HEK293 (cell line): ENCODE measurements around the gene GSC.

Experiments used
- CTCF ChIA-PET: fragments of 350-600 bp; formaldehyde crosslinking; extraction: SDS; loops from one replicate; lab custom pipeline; 2021; ENCODE audit warnings: antibody characterized with exemption; lab: Yijun Ruan, JAX
- POLR2A ChIA-PET: fragments of 300-600 bp; formaldehyde crosslinking; extraction: SDS; loops from one replicate; lab custom pipeline; 2020; ENCODE audit warnings: antibody characterized with exemption, inconsistent platforms; lab: Yijun Ruan, JAX
- H3K27ac ChIP-seq: fragments of 200-500 bp; sonication (Bioruptor generic); 2 replicates; pipeline ENCODE4 v1.5.1; 2014; ENCODE audit warnings: low read depth, low read length, control low read depth, inconsistent platforms; ENCODE audit errors: extremely low read depth
- H3K36me3 ChIP-seq, 2 experiments: fragments of 200-500 bp in 1 of 2; sonication (Bioruptor generic) in 1 of 2; 1 replicate in 1 of 2; 2 replicates in 1 of 2; pipeline ENCODE4 v1.5.1; 2014 to 2017; ENCODE audit warnings: inconsistent platforms in 2 of 2, low read length in 2 of 2; ENCODE audit not compliant: control insufficient read depth in 2 of 2, insufficient read depth in 1 of 2
- H3K4me1 ChIP-seq: fragments of 200-500 bp; sonication (Bioruptor generic); 2 replicates; pipeline ENCODE4 v1.5.1; 2014; ENCODE audit warnings: mild to moderate bottlenecking, low read length, inconsistent platforms; ENCODE audit not compliant: control insufficient read depth, insufficient read depth
- H3K4me3 ChIP-seq: 2 replicates; pipeline ENCODE4 v1.5.1; 2011; ENCODE audit warnings: low read depth, mild to moderate bottlenecking, control low read depth, low read length, moderate library complexity
- H3K9me3 ChIP-seq: fragments of 200-500 bp; sonication (Bioruptor generic); 2 replicates; pipeline ENCODE4 v1.5.1; 2014; ENCODE audit warnings: low read depth, low read length, inconsistent platforms; ENCODE audit not compliant: control insufficient read depth, insufficient read depth
- GLIS1 ChIP-seq: fragments of 450-650 bp; formaldehyde crosslinking; IDR thresholded peaks from 2 replicates; pipeline ENCODE4 v1.5.1; 2016; ENCODE audit warnings: missing biosample characterization, missing genetic modification characterization
- SETDB1 ChIP-seq: IDR thresholded peaks from one replicate; pipeline ENCODE4 v1.6.1; 2017; ENCODE audit warnings: mild to moderate bottlenecking, low read length, moderate library complexity, mixed read lengths; ENCODE audit not compliant: insufficient read length
- TCF7L2 ChIP-seq: IDR thresholded peaks from 2 replicates; pipeline ENCODE4 v1.6.1; 2011; ENCODE audit warnings: low read depth, mild to moderate bottlenecking, inconsistent platforms, low read length, moderate library complexity, borderline replicate concordance
- ZBTB17 ChIP-seq: fragments of 450-650 bp; formaldehyde crosslinking; IDR thresholded peaks from 2 replicates; pipeline ENCODE4 v1.5.1; 2016; ENCODE audit warnings: missing biosample characterization, missing genetic modification characterization
- ZFHX2 ChIP-seq: fragments of 450-650 bp; formaldehyde crosslinking; conservative IDR thresholded peaks from 2 replicates; pipeline ENCODE4 v1.5.1; 2016; ENCODE audit warnings: missing biosample characterization, missing genetic modification characterization
- ZNF2 ChIP-seq: fragments of 450-650 bp; formaldehyde crosslinking; IDR thresholded peaks from 2 replicates; pipeline ENCODE4 v1.5.1; 2016; ENCODE audit warnings: missing biosample characterization, missing genetic modification characterization
- ZNF423 ChIP-seq: fragments of 450-650 bp; formaldehyde crosslinking; IDR thresholded peaks from 2 replicates; pipeline ENCODE4 v1.5.1; 2016; ENCODE audit warnings: missing biosample characterization, missing genetic modification characterization
- ZNF501 ChIP-seq: fragments of 450-650 bp; formaldehyde crosslinking; IDR thresholded peaks from 2 replicates; pipeline ENCODE4 v1.5.1; 2016; ENCODE audit warnings: missing biosample characterization, missing genetic modification characterization
- ZNF561 ChIP-seq: fragments of 450-650 bp; IDR thresholded peaks from 2 replicates; pipeline ENCODE4 v1.5.1; 2018; ENCODE audit warnings: missing biosample characterization, missing genetic modification characterization, borderline replicate concordance
- ZXDB ChIP-seq: fragments of 450-650 bp; formaldehyde crosslinking; IDR thresholded peaks from 2 replicates; pipeline ENCODE4 v1.5.1; 2016; ENCODE audit warnings: missing biosample characterization, missing genetic modification characterization
- TF ChIP-seq, protein P1 (sequence below): fragments of 450-650 bp; formaldehyde crosslinking; IDR thresholded peaks from 2 replicates; pipeline ENCODE4 v1.5.1; 2016; ENCODE audit warnings: missing biosample characterization, missing genetic modification characterization, borderline replicate concordance
- TF ChIP-seq, protein P2 (sequence below): fragments of 450-650 bp; formaldehyde crosslinking; IDR thresholded peaks from 2 replicates; pipeline ENCODE4 v1.5.1; 2016; ENCODE audit warnings: missing biosample characterization, missing genetic modification characterization
- TF ChIP-seq, protein P3 (sequence below): sonication (generic); formaldehyde crosslinking; IDR thresholded peaks from 2 replicates; pipeline ENCODE4 v1.8.1; 2022; ENCODE audit warnings: mild to moderate bottlenecking, moderate library complexity, missing genetic modification reagents

Gene GSC

DNA sequence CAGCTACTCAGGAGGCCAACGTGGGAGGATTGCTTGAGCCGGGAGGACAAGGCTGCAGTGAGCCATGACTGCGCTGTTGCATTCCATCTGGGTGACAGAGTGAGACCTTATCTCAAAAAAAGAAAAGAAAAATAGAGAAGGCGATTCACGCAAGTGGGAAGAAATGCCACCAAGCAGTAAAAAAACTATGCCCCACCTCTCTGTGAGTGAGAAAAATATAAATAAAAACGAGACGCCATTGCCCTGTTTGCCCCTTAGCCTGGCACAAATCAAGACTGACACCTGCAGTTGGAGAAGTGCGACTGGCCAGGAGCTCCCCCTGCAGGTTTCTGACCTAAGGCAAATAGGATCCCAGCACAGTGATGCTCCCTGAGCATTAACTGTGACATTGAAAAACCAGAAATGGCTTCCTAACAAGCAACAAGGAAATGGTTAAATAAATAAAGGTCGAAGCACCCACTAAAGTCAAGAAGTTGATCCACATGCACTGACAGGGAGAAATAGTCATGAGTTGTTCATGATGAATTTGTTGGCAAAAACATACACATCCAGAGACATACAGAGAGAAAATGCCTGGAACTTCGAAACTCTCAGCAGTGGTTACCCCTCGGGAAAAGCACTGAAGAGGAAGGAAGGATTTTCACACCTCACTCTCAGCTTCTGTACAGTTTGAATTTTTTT is 21.1 kb downstream of the GSC start (continued):
- 0 out of 2 replicates have a peak, but pooled peaks have one; percentile 25 for TF ChIP-seq ZFHX2 (tag by site-specific recombination)
- no peak for TF ChIP-seq ZNF501 (tag by site-specific recombination)
- no peak for TF ChIP-seq TCF7L2
- TF ChIP-seq ZNF2 (tag by site-specific recombination) = 0 out of 2 replicates have a peak, but pooled peaks have one; percentile 58
- TF ChIP-seq, protein P1, sequence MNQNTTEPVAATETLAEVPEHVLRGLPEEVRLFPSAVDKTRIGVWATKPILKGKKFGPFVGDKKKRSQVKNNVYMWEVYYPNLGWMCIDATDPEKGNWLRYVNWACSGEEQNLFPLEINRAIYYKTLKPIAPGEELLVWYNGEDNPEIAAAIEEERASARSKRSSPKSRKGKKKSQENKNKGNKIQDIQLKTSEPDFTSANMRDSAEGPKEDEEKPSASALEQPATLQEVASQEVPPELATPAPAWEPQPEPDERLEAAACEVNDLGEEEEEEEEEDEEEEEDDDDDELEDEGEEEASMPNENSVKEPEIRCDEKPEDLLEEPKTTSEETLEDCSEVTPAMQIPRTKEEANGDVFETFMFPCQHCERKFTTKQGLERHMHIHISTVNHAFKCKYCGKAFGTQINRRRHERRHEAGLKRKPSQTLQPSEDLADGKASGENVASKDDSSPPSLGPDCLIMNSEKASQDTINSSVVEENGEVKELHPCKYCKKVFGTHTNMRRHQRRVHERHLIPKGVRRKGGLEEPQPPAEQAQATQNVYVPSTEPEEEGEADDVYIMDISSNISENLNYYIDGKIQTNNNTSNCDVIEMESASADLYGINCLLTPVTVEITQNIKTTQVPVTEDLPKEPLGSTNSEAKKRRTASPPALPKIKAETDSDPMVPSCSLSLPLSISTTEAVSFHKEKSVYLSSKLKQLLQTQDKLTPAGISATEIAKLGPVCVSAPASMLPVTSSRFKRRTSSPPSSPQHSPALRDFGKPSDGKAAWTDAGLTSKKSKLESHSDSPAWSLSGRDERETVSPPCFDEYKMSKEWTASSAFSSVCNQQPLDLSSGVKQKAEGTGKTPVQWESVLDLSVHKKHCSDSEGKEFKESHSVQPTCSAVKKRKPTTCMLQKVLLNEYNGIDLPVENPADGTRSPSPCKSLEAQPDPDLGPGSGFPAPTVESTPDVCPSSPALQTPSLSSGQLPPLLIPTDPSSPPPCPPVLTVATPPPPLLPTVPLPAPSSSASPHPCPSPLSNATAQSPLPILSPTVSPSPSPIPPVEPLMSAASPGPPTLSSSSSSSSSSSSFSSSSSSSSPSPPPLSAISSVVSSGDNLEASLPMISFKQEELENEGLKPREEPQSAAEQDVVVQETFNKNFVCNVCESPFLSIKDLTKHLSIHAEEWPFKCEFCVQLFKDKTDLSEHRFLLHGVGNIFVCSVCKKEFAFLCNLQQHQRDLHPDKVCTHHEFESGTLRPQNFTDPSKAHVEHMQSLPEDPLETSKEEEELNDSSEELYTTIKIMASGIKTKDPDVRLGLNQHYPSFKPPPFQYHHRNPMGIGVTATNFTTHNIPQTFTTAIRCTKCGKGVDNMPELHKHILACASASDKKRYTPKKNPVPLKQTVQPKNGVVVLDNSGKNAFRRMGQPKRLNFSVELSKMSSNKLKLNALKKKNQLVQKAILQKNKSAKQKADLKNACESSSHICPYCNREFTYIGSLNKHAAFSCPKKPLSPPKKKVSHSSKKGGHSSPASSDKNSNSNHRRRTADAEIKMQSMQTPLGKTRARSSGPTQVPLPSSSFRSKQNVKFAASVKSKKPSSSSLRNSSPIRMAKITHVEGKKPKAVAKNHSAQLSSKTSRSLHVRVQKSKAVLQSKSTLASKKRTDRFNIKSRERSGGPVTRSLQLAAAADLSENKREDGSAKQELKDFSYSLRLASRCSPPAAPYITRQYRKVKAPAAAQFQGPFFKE (tag by site-specific recombination) = no peak
- no peak for TF ChIP-seq SETDB1
- peak; percentile 24; the same call in 1 of the 2 replicates for TF ChIP-seq ZXDB (tag by site-specific recombination)
- TF ChIP-seq, protein P2, sequence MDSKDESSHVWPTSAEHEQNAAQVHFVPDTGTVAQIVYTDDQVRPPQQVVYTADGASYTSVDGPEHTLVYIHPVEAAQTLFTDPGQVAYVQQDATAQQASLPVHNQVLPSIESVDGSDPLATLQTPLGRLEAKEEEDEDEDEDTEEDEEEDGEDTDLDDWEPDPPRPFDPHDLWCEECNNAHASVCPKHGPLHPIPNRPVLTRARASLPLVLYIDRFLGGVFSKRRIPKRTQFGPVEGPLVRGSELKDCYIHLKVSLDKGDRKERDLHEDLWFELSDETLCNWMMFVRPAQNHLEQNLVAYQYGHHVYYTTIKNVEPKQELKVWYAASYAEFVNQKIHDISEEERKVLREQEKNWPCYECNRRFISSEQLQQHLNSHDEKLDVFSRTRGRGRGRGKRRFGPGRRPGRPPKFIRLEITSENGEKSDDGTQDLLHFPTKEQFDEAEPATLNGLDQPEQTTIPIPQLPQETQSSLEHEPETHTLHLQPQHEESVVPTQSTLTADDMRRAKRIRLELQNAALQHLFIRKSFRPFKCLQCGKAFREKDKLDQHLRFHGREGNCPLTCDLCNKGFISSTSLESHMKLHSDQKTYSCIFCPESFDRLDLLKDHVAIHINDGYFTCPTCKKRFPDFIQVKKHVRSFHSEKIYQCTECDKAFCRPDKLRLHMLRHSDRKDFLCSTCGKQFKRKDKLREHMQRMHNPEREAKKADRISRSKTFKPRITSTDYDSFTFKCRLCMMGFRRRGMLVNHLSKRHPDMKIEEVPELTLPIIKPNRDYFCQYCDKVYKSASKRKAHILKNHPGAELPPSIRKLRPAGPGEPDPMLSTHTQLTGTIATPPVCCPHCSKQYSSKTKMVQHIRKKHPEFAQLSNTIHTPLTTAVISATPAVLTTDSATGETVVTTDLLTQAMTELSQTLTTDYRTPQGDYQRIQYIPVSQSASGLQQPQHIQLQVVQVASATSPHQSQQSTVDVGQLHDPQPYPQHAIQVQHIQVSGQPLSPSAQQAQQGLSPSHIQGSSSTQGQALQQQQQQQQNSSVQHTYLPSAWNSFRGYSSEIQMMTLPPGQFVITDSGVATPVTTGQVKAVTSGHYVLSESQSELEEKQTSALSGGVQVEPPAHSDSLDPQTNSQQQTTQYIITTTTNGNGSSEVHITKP (tag by site-specific recombination) = 0 out of 2 replicates have a peak, but pooled peaks have one; percentile 11
- TF ChIP-seq GLIS1 (tag by site-specific recombination) = peak; percentile 32; the same call in 1 of the 2 replicates
- peak; percentile 45 for TF ChIP-seq ZBTB17 (tag by site-specific recombination)
- TF ChIP-seq, protein P3, sequence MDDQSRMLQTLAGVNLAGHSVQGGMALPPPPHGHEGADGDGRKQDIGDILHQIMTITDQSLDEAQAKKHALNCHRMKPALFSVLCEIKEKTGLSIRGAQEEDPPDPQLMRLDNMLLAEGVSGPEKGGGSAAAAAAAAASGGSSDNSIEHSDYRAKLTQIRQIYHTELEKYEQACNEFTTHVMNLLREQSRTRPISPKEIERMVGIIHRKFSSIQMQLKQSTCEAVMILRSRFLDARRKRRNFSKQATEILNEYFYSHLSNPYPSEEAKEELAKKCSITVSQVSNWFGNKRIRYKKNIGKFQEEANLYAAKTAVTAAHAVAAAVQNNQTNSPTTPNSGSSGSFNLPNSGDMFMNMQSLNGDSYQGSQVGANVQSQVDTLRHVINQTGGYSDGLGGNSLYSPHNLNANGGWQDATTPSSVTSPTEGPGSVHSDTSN (CRISPR knock-in tag) = no peak
- TF ChIP-seq, all 188 proteins: peak for 11

DNA sequence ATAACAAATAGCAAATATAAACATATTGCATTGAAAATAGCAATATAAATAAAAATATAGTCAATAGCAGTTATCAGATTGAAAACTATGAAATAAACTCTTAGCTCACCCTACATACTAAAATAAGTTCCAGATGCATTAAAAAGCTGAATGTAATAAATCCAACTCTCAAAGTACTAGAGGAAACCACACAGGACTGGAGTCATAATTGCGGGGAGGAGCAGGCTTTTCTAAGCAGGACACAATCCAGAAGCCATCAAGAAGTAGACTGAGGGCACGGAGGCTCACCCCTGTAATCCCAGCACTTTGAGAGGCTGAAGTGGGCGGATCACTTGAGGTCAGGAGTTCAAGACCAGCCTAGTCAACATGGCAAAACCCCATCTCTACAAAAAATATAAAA is 22.2 kb downstream of the GSC start:
- Histone ChIP-seq H3K27ac (no peak overlapping the region), H3K9me3 (no peaks in the 10 kb centered on the region)
- TF ChIP-seq ZNF561 (tag by site-specific recombination) = no peak
- TF ChIP-seq, protein P2 (tag by site-specific recombination) = no peak
- no peak for TF ChIP-seq ZNF423
- TF ChIP-seq, all 188 proteins: peak for 0
- no peaks in the 10 kb centered on the region for H3K36me3 ChIP-seq
- ChIA-PET CTCF (interaction anchor here (0.7 to 3.3 kb wide), 13 partner anchors 9 to 263 kb away, joined by 3 to 33 read pairs (median 5); no protein-coding TSS in a partner anchor), POLR2A (interaction anchor here (0.7 kb wide), 1 partner anchor 872 kb away, joined by 6 read pairs; no protein-coding TSS in a partner anchor)
- no peaks in the 10 kb centered on the region for H3K4me1 ChIP-seq
- H3K4me3 ChIP-seq = no peak overlapping the region
